GM18519 (cell line): ENCODE results near the gene NPHP4.

ENCODE experiments used
- ATAC-seq: cut with Tn5 transposase; IDR thresholded peaks from one replicate; pipeline ENCODE4 v1.9.1; 2021; ENCODE audit warnings: mild to moderate bottlenecking, moderate library complexity; ENCODE audit not compliant: unreplicated experiment, low FRiP score

NPHP4 gene

DNA sequence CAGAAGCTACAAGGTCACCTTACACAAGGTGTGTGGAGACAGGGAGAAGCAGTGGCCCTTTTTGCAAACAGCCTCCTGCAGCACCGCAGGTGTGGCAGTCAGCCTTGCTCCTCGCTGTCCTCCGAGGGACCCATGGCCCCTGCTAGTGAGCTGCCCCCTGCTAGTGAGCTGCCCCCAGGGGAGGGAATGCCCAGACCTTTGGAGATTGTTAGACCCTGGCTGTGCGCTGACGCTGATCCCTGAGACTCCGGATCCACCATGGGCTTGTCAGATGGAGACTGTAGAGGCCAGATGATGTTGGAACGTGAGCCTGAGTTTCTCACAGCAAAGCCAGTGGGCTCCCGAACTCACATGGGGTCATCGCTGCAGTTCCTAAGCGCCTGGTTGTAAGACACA lies 172.2 kb downstream of the NPHP4 start:
- no peak for ATAC-seq

DNA sequence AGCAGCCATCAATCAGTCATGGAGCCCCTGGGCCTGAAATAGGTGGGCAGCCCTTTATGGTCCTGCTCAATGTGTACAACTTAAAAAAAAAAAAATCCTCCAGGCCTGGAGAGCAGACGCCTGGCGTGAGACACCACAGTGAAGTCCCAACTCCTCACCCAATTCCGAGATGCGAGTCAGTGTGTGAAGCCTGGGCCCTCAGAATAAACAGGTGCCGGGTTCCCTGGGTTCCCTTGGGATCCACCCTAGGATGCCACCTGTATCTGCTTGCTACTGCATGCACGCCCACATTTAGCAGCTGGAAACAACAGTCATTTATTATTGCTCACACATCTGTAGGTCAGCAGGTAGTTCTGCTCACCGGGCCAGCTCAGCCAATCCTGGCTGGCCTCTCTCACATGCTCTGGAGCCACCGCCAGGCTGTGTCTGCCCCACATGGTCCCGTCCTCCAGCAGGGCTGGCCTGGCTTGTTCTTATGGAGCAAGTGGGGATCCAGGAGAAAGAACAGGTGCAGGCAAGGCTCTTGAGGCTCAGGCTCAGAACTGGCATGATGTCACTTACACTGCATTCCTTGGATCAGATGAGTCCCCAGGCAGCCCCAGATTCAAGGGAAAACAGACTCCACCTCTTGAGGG lies 172.7 kb downstream of the NPHP4 start:
- ATAC-seq, result no peak

DNA sequence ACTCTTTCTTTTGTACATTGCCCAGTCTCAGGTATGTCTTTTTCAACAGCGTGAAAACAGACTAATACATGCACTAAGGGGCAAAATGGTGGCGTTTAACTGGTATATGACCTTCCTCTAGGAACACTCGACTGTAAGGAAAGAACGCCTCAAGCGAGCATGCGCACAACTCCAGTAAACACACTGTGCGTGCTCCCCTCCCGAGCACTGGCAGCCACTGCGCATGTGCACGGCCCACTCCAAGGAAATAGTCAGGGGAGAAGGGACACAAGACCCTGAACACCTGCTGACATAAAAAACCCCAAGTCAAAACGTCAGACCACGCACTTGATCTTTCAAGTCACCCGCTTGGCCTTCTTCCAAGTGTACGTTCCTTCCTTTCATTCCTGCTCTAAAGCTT lies 173.5 kb downstream of the NPHP4 start:
- no peak for ATAC-seq

DNA sequence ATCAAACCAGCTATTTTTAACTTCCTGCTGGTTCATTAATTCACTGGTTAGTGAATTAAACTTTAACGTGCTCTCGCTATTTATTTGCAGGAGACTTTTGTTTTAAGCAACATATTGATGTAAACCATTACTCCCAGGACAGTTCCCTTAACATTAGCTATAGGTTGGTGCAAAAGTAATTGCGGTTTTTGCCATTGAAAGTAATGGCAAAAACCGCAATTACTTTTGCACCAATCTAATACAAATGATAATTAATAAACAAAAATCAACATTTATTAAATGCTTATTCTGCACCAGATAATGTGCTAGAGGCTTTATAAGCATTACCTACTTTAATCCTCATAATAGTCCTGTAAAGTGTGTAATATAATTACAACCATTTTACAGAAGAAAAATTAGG lies 176.5 kb downstream of the NPHP4 start:
- ATAC-seq, result no peak

DNA sequence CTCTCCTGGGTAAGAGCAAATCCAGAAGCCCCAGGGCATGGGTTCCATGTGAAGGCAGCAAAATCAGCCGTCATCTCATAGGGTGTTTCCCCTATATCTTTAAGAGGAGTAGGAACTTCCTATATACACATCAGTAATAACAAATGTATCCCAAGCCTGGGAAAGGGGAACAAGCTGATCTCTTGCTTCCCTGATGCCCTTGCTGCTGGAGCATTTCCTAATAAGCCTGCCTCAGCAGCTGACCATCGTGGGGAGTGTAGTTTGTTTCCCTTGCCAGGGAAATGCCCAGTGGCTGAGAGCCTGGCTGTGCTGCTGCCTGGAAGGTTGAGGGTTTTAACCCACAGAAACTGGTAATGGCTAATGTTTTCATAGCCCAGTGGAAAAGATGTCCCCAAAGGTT lies 177.0 kb downstream of the NPHP4 start:
- ATAC-seq, result no peak

DNA sequence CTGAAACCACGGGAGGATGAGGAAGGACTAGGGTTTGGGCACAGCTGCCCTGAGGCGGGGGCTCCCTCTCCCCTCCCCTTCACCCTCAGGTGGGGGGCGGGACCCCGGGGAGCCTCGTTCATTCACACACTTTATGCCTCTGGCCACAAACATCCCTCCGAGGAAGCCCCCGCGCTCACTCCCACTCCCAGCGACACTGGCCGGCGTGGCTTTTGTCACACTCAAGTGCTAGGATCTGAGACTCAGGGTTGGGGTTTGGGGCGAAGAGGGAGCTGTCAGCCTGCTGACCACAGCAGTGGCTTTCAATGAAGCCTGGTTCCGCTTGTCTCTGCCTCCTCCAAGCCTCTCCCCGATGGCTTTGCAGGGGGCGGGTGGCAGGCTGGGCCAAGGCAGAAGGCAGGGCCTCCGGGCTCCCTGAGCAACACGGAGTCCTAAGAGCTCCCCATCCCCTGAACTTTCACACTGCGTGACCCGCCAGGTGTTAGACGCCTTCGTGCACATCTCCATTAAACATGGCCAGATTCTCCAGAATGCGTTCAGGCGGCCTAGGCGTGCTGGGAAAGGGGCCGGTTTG lies 178.1 kb downstream of the NPHP4 start:
- ATAC-seq, result no peak

DNA sequence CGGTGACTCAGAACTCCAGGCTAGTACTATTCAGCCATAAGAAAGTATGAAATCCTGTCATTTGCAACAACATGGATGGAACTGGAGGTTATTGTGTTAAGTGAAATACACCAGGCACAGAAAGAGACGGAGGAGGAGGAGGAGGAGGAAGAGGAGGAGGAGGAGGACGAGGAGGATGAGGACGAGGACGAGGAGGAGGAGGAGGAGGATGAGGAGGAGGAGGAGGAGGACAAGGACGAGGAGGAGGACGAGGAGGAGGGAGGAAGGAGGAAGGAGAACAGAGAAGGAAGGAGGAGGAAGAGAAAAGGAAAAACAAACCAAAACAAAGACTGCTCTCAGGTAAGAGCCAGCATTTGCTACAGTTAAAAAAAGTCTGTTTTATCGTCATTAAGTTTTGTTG lies 178.7 kb downstream of the NPHP4 start:
- no peak for ATAC-seq
